Prostate gland (tissue), 1 donor: ENCODE measurements around the gene LYZL6.

ENCODE experiments used
- POLR2A ChIP-seq: fragments of 450-650 bp; IDR thresholded peaks from one replicate; pipeline ENCODE4 v1.6.1; 2016; ENCODE audit warnings: antibody characterized with exemption, mild to moderate bottlenecking
- POLR2AphosphoS5 ChIP-seq: sonication (generic); formaldehyde crosslinking; IDR thresholded peaks from one replicate; pipeline ENCODE4 v1.6.1; 2017; ENCODE audit warnings: antibody characterized with exemption

DNA sequence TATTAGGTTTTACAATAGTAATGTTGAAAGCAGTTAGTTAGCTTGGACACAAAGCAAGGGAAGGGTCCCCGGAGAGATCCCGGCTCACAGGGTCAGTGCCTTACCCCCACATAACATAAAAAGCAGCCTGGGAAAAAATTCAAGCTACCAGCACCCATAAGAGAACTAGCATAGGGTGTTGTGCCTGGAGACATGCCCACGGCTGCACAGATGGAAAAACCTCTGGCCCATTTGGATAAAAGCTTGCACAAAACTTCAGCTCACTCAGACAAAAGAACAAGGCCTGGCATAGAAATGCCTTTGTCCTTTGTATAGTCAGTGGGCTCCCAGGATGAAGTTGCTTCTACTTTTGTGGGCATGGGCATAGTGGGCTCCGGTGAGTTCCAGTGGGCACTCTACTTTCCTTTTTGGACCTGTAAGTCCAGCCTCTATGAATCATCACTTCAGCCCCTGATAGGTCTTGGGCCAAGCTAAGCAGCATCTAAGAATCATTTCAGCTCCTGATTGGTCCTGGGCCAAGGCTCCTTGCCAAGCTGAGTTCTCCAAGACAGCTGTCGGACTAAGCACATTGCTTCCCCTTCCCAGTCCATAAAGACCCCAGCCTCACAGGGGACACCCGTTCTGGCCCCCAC lies 11.6 kb downstream of the LYZL6 start:
- TF ChIP-seq POLR2A (no peak), POLR2AphosphoS5 (no peak)
